ENCODE results near the gene TXNRD2.
A peak's percentile ranks its signal among the peaks of the same experiment; 100 is the strongest.

Gene TXNRD2

DNA sequence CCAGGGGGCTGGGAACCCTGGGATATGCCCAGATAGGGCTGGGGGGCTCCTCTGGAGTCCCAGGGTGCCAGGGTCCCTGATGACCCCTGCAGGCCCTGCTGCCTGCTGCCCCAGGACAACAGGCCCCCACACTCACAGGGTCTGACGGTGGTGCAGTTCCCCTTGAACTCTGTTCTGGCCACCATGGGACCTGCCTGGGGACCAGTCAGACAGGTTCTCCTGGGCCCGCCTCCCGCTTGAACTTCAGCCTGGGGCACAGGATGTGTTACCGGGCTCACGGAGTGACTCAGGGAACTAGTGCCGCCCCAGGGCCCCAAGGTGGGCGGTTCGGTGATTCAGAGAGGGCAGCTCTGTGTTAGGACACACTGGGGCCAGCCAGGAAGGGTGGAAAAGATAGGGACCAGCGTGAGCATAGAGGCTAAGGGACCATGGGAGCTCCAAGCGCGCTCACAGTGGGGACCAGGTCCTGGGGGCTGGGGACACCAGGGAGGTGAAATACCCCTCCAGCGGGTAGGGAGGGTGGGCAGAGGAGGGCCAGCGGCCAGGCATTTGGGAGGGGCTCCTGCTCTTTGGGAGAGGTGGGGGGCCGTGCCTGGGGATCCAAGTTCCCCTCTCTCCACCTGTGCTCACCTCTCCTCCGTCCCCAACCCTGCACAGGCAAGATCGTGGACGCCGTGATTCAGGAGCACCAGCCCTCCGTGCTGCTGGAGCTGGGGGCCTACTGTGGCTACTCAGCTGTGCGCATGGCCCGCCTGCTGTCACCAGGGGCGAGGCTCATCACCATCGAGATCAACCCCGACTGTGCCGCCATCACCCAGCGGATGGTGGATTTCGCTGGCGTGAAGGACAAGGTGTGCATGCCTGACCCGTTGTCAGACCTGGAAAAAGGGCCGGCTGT lies 21.5 kb upstream of the TXNRD2 start:
- Histone ChIP-seq H3K36me3 (ENCODE audit: insufficient read depth, low read length) (peaks cover 69% of the 10 kb centered on the region), H3K9me3 (ENCODE audit: insufficient read depth, low read length, severe bottlenecking) (no peaks in the 10 kb centered on the region), H4K20me1 (ENCODE audit: insufficient read depth, low read length) (peaks cover 41% of the 10 kb centered on the region), H3K79me2 (ENCODE audit: insufficient read depth, low read length) (no peaks in the 10 kb centered on the region; the same call in 1 of the 2 replicates), H3K27me3 (ENCODE audit: insufficient read depth, low read length, poor library complexity) (no peaks in the 10 kb centered on the region), H3K4me3 (ENCODE audit: low read depth in 1 of 2, low read length in 2 of 2) (no peak overlapping the region), H3K27ac (ENCODE audit: low read length) (peak overlapping the region; percentile 6; the same call in 1 of the 2 replicates), H3K4me2 (ENCODE audit: insufficient read depth, low read length) (no peak overlapping the region), H3K4me1 (ENCODE audit: insufficient read depth, low read length) (no peaks in the 10 kb centered on the region), H3K9ac (ENCODE audit: low read depth, low read length) (no peak overlapping the region), H2AFZ (ENCODE audit: low read depth, low read length) (no peak overlapping the region)
- ATAC-seq (ENCODE audit: insufficient read depth, low read depth) (no peak), DNase-seq (no peak)
- no peak for TF ChIP-seq CTCF (IDR thresholded peaks at IDR 0.05; ENCODE audit: borderline replicate concordance, extremely low read depth, low read length, poor library complexity, severe bottlenecking)
- TF ChIP-seq EZH2 (IDR thresholded peaks at IDR 0.05; ENCODE audit: borderline replicate concordance, low read depth, low read length, severe bottlenecking): no peak

DNA sequence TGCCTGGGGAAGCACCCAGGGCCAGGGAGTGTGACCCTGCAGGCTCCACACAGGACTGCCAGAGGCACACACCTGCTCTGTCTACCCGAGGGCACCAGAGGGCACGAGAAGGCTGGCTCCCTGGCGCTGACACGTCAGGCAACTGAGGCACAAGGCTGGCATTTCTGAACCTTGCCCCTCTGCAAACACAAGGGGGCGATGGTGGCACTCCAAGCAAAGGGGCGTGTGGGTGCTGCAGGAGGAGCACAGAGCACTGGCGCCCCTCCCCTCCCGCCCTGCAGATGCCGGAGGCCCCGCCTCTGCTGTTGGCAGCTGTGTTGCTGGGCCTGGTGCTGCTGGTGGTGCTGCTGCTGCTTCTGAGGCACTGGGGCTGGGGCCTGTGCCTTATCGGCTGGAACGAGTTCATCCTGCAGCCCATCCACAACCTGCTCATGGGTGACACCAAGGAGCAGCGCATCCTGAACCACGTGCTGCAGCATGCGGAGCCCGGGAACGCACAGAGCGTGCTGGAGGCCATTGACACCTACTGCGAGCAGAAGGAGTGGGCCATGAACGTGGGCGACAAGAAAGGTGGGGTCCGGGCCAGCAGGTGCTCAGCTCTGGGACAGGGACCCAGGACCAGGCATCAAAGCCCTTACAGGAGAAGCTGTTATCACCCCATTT lies 20.8 kb upstream of the TXNRD2 start:
- H3K4me2 ChIP-seq (ENCODE audit: insufficient read depth, low read length): no peak overlapping the region
- TF ChIP-seq CTCF (IDR thresholded peaks at IDR 0.05; ENCODE audit: borderline replicate concordance, extremely low read depth, low read length, poor library complexity, severe bottlenecking) (peak; percentile 86), EZH2 (IDR thresholded peaks at IDR 0.05; ENCODE audit: borderline replicate concordance, low read depth, low read length, severe bottlenecking) (no peak)
- peaks cover 65% of the 10 kb centered on the region for H3K36me3 ChIP-seq (ENCODE audit: insufficient read depth, low read length)
- H2AFZ ChIP-seq (ENCODE audit: low read depth, low read length): no peak overlapping the region
- peaks cover 46% of the 10 kb centered on the region for H4K20me1 ChIP-seq (ENCODE audit: insufficient read depth, low read length)
- H3K4me1 ChIP-seq (ENCODE audit: insufficient read depth, low read length): no peaks in the 10 kb centered on the region
- H3K4me3 ChIP-seq (ENCODE audit: low read depth in 1 of 2, low read length in 2 of 2): no peak overlapping the region
- H3K27ac ChIP-seq (ENCODE audit: low read length): peak overlapping the region; percentile 6; the same call in 1 of the 2 replicates
- DNase-seq (peak; percentile 89), ATAC-seq (ENCODE audit: insufficient read depth, low read depth) (peak; percentile 93)
- no peaks in the 10 kb centered on the region for H3K9me3 ChIP-seq (ENCODE audit: insufficient read depth, low read length, severe bottlenecking)
- peaks cover 5% of the 10 kb centered on the region; the same call in 1 of the 2 replicates for H3K79me2 ChIP-seq (ENCODE audit: insufficient read depth, low read length)
- no peak overlapping the region for H3K9ac ChIP-seq (ENCODE audit: low read depth, low read length)
- no peaks in the 10 kb centered on the region for H3K27me3 ChIP-seq (ENCODE audit: insufficient read depth, low read length, poor library complexity)

DNA sequence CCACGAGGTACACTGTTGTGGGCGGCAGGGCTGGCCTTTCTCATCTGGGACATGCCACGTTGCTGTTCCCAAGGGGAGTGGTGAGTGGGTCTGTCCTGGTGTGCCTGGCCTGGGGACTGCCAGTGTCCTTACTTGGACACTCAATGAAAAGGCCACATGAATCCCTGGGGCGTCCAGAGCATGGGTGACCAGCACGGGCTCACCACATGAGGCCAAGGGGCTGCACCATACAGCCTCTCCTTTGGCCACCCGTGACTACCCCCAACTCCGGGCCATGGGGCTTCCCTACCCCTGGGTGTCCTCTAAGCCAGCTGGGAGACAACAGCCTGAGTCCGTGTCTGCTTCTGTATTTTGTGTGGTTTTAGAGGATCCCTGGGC lies 20.2 kb upstream of the TXNRD2 start:
- peaks cover 49% of the 10 kb centered on the region for H4K20me1 ChIP-seq (ENCODE audit: insufficient read depth, low read length)
- H3K27ac ChIP-seq (ENCODE audit: low read length): no peak overlapping the region
- H3K9ac ChIP-seq (ENCODE audit: low read depth, low read length): no peak overlapping the region
- ATAC-seq (ENCODE audit: insufficient read depth, low read depth) (no peak), DNase-seq (no peak)
- H3K4me3 ChIP-seq (ENCODE audit: low read depth in 1 of 2, low read length in 2 of 2): no peak overlapping the region
- H3K27me3 ChIP-seq (ENCODE audit: insufficient read depth, low read length, poor library complexity): no peaks in the 10 kb centered on the region
- peaks cover 62% of the 10 kb centered on the region for H3K36me3 ChIP-seq (ENCODE audit: insufficient read depth, low read length)
- no peaks in the 10 kb centered on the region for H3K4me1 ChIP-seq (ENCODE audit: insufficient read depth, low read length)
- no peak for TF ChIP-seq CTCF (IDR thresholded peaks at IDR 0.05; ENCODE audit: borderline replicate concordance, extremely low read depth, low read length, poor library complexity, severe bottlenecking)
- TF ChIP-seq EZH2 (IDR thresholded peaks at IDR 0.05; ENCODE audit: borderline replicate concordance, low read depth, low read length, severe bottlenecking): no peak
- no peak overlapping the region for H2AFZ ChIP-seq (ENCODE audit: low read depth, low read length)
- peaks cover 9% of the 10 kb centered on the region; the same call in 1 of the 2 replicates for H3K79me2 ChIP-seq (ENCODE audit: insufficient read depth, low read length)
- no peak overlapping the region for H3K4me2 ChIP-seq (ENCODE audit: insufficient read depth, low read length)
- no peaks in the 10 kb centered on the region for H3K9me3 ChIP-seq (ENCODE audit: insufficient read depth, low read length, severe bottlenecking)
